ENCODE data around the gene RICTOR. TPM values are rescaled to one million over a fixed set of nuclear protein-coding genes. Genes with fewer than 3 reads are reported as not detected.

Gene RICTOR
- total RNA-seq, 1 experiment from 2014 or later: 25.7 TPM

- intact Hi-C loops (cut with micrococcal nuclease; ENCODE audit: unreplicated experiment): no loop called here
- Histone ChIP-seq H3K36me3 (ENCODE audit: control insufficient read depth, insufficient read depth, low read length) (no peaks in the 10 kb centered on the region), H3K9me3 (no peaks in the 10 kb centered on the region), H3K4me1 (no peaks in the 10 kb centered on the region), H3K4me3 (ENCODE audit: low read depth, low read length) (no peak overlapping the region), H3K27me3 (replicated peaks; ENCODE audit: control insufficient read depth, insufficient read depth, low read length) (no peaks in the 10 kb centered on the region)
- H3K27me3 Mint-ChIP-seq (ENCODE audit: insufficient read depth, unreplicated experiment): no peaks in the 10 kb centered on the region
- TF ChIP-seq CTCF (IDR thresholded peaks at IDR 0.05; ENCODE audit: insufficient read depth in 1 of 2, low read depth in 1 of 2, low read length in 1 of 2, severe bottlenecking in 1 of 2, unreplicated experiment in 1 of 2): no peak
- no peak overlapping the region for H3K4me3 Mint-ChIP-seq (ENCODE audit: unreplicated experiment)
- POLR2A ChIA-PET: no interaction called here
- DNase-seq: no peak
- no peaks in the 10 kb centered on the region for H3K4me1 Mint-ChIP-seq (ENCODE audit: low read depth, unreplicated experiment)
- H3K36me3 Mint-ChIP-seq (ENCODE audit: insufficient read depth, unreplicated experiment): peaks cover 4% of the 10 kb centered on the region
- H3K9me3 Mint-ChIP-seq (ENCODE audit: unreplicated experiment): no peaks in the 10 kb centered on the region
- no peak overlapping the region for H3K27ac Mint-ChIP-seq (ENCODE audit: unreplicated experiment)
- CTCF ChIA-PET: no interaction called here
- BruUV-seq (replicated peaks): no TSS peak
These were observed 51.1 kb downstream of the RICTOR start for GRCh38 chr5:39023121-39023520.

DNA sequence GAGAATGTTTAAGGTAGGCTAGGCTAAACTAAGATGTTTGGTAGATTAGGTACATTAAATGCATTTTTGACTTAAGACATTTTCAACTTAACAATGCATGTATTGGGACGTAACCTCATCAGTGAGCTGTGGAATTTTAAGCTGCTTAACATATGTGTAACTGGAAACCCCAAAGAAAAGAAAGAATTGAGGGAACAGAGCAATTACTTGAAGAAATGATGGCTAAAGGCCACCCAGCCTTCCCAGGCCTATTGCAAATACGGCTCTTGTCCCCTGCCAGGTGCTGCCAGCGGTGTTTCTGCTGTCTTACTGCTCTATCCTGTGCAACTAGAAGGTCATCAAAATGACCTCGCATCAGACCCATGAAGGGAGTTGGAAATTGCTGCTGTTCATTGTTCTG is 52.0 kb downstream of the RICTOR start:
- Mint-ChIP-seq H3K9me3 (ENCODE audit: unreplicated experiment) (no peaks in the 10 kb centered on the region), H3K4me3 (ENCODE audit: unreplicated experiment) (no peak overlapping the region), H3K4me1 (ENCODE audit: low read depth, unreplicated experiment) (no peaks in the 10 kb centered on the region), H3K36me3 (ENCODE audit: insufficient read depth, unreplicated experiment) (peaks cover 4% of the 10 kb centered on the region), H3K27ac (ENCODE audit: unreplicated experiment) (no peak overlapping the region), H3K27me3 (ENCODE audit: insufficient read depth, unreplicated experiment) (no peaks in the 10 kb centered on the region)
- Histone ChIP-seq H3K9me3 (no peaks in the 10 kb centered on the region), H3K4me1 (no peaks in the 10 kb centered on the region), H3K4me3 (ENCODE audit: low read depth, low read length) (no peak overlapping the region), H3K36me3 (ENCODE audit: control insufficient read depth, insufficient read depth, low read length) (no peaks in the 10 kb centered on the region), H3K27me3 (replicated peaks; ENCODE audit: control insufficient read depth, insufficient read depth, low read length) (no peaks in the 10 kb centered on the region)
- no peak for DNase-seq
- intact Hi-C loops (cut with micrococcal nuclease; ENCODE audit: unreplicated experiment): no loop called here
- TF ChIP-seq CTCF (IDR thresholded peaks at IDR 0.05; ENCODE audit: insufficient read depth in 1 of 2, low read depth in 1 of 2, low read length in 1 of 2, severe bottlenecking in 1 of 2, unreplicated experiment in 1 of 2): no peak
- ChIA-PET POLR2A (no interaction called here), CTCF (no interaction called here)
- BruUV-seq (replicated peaks): no TSS peak

DNA sequence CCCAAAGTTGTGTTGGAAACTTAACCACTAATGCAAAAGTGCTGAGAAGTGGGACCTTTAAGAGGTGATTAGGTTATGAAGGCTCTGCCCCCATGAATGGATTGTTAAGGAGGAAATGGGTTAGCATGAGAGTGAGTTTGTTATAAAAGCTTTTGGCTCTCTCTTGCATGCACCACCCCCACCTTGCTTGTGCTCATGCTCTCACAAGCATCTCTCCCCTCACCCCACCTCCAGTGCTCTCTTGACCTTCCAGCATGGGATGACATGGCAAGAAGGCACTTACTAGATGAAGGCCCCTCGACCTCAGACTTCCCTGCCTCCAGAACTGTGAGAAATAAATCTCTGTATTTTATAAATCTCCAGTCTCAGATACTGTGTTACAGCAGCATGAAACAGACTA is 52.8 kb downstream of the RICTOR start:
- intact Hi-C loops (cut with micrococcal nuclease; ENCODE audit: unreplicated experiment): no loop called here
- Mint-ChIP-seq H3K4me3 (ENCODE audit: unreplicated experiment) (no peak overlapping the region), H3K4me1 (ENCODE audit: low read depth, unreplicated experiment) (peaks cover 2% of the 10 kb centered on the region), H3K36me3 (ENCODE audit: insufficient read depth, unreplicated experiment) (peaks cover 4% of the 10 kb centered on the region), H3K9me3 (ENCODE audit: unreplicated experiment) (no peaks in the 10 kb centered on the region), H3K27me3 (ENCODE audit: insufficient read depth, unreplicated experiment) (no peaks in the 10 kb centered on the region), H3K27ac (ENCODE audit: unreplicated experiment) (no peak overlapping the region)
- Histone ChIP-seq H3K36me3 (ENCODE audit: control insufficient read depth, insufficient read depth, low read length) (no peaks in the 10 kb centered on the region), H3K4me1 (no peaks in the 10 kb centered on the region), H3K4me3 (ENCODE audit: low read depth, low read length) (no peak overlapping the region), H3K27me3 (replicated peaks; ENCODE audit: control insufficient read depth, insufficient read depth, low read length) (no peaks in the 10 kb centered on the region), H3K9me3 (no peaks in the 10 kb centered on the region)
- no peak for TF ChIP-seq CTCF (IDR thresholded peaks at IDR 0.05; ENCODE audit: insufficient read depth in 1 of 2, low read depth in 1 of 2, low read length in 1 of 2, severe bottlenecking in 1 of 2, unreplicated experiment in 1 of 2)
- ChIA-PET POLR2A (no interaction called here), CTCF (no interaction called here)
- no peak for DNase-seq
- no TSS peak for BruUV-seq (replicated peaks)

Measured in Caco-2 (cell line).